ENCODE data around the gene GRHPR.

GRHPR gene

DNA sequence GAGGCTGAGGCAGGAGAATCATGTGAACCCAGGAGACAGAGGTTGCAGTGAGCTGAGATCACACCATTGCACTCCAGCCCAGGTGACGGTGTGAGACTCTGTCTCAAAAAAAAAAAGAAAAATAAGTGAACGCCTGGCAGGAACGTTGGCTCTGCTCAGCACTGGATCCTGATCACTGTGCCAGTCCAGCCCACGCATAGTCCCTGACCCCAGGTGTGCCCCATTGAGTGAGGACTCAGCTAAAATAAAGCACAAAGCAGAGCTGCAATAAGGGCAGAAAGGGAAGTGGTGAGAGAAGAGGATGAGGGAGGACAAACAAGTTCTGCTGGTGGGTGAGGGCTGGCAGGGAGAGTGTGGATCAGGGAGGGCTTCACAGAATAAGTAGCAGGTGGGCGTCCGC lies 4.3 kb downstream of the GRHPR start:
- TF ChIP-seq POLR2AphosphoS5 (IDR thresholded peaks at IDR 0.05; ENCODE audit: low read depth, low read length) (no peak), SPI1 (IDR thresholded peaks at IDR 0.05; ENCODE audit: low read depth, low read length) (no peak), TAF1 (IDR thresholded peaks at IDR 0.05; ENCODE audit: low read depth, low read length) (no peak), POLR2A (IDR thresholded peaks at IDR 0.05; ENCODE audit: low read depth, low read length) (no peak)
- FAIRE-seq = no peak
- DNase-seq (ENCODE audit: insufficient read length, low spot score) = no peak

- DNase-seq (ENCODE audit: insufficient read length, low spot score) (no peak), FAIRE-seq (no peak)
- TF ChIP-seq POLR2AphosphoS5 (IDR thresholded peaks at IDR 0.05; ENCODE audit: low read depth, low read length) (no peak), POU2F2 (IDR thresholded peaks at IDR 0.05; ENCODE audit: low read depth, low read length) (no peak), PAX5 (IDR thresholded peaks at IDR 0.05; ENCODE audit: insufficient read depth, low read length, severe bottlenecking) (no peak), TAF1 (IDR thresholded peaks at IDR 0.05; ENCODE audit: low read depth, low read length) (no peak), SPI1 (IDR thresholded peaks at IDR 0.05; ENCODE audit: low read depth, low read length) (no peak), POLR2A (IDR thresholded peaks at IDR 0.05; ENCODE audit: low read depth, low read length) (no peak)
Measured at GRCh38 chr9:37428345-37428744, 5.8 kb downstream of the GRHPR start.

DNA sequence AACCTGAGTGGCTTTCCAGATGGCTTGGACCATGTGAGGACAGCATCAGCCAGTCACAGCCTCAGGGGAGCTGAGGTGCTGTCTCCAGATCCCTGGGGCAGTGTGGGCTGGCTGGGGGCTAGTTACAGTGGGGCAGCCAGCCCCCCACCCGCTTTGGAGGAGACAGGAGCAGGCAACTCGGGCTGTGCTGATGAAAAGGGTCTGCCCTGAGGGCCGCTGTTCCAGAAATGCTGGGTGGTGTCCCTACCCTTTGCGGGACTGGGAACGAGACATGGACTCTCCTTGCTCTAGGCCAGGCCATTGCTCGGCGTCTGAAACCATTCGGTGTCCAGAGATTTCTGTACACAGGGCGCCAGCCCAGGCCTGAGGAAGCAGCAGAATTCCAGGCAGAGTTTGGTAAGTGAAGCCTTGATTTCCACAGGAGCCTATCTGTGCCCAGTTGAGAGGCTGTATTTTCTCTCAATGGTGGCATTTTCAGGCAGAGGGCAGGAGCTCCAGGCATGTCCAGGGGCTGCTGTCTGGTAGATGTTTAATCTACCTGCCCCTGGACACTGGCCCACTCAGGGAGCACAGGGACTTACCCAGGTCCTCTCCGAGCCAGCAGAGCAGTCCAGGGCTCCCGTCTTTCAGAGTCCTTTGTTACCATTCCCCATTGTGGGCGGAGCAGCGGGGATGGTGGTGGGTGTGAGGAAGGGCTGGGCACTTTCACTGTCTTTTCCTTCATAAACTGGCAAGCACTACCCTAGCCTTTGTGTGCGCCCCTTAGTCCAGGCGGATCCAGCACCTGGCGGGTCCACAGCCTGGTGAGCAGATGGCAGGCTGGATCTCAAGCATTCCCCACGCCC lies 7.2 kb downstream of the GRHPR start:
- no peak for TF ChIP-seq PAX5 (IDR thresholded peaks at IDR 0.05; ENCODE audit: insufficient read depth, low read length, severe bottlenecking)
- FAIRE-seq (no peak), DNase-seq (ENCODE audit: insufficient read length, low spot score) (no peak)

DNA sequence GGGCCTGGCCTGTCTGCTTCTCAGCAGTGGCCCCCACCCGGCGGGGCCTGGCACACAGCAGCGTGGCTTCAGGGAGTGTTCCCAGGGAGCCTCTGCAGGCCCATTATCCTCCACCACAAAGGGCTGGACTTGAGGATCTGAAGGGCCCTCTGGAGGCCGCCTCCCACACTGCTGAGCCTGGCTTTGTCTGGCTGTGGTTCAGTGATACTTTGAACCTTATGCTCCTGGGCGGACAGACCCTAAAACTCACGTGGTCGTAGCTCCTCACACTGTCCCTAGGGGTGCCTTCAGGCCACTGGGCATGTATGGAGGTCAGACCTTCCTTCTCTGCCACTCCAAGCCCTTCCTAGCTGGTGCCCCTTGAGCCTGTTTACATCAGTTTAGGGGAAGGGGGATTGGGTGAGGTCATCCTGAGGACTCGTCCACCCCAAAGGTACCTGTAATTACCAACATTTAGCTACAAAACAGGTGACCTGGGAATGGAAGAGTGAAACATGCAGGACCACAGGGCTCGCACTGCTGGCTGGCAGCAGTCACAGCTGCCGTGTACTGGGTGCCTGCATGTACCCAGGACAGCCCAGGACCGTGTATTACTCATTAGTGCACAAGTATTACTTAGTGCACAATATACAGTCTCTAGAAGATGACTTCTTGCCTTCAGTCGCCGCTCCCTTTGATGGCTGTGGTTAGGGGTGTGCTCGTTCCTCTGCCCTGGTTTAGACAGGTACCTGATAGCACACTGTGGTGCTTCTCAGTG lies 8.5 kb downstream of the GRHPR start:
- no peak for DNase-seq (ENCODE audit: insufficient read length, low spot score)
- TF ChIP-seq POLR2A (IDR thresholded peaks at IDR 0.05; ENCODE audit: low read depth, low read length) (no peak; the same call in 1 of the 2 replicates), POU2F2 (IDR thresholded peaks at IDR 0.05; ENCODE audit: low read depth, low read length) (no peak), POLR2AphosphoS5 (IDR thresholded peaks at IDR 0.05; ENCODE audit: low read depth, low read length) (no peak; the same call in none of the 2 replicates), SPI1 (IDR thresholded peaks at IDR 0.05; ENCODE audit: low read depth, low read length) (no peak), PAX5 (IDR thresholded peaks at IDR 0.05; ENCODE audit: insufficient read depth, low read length, severe bottlenecking) (no peak)
- no peak for FAIRE-seq

DNA sequence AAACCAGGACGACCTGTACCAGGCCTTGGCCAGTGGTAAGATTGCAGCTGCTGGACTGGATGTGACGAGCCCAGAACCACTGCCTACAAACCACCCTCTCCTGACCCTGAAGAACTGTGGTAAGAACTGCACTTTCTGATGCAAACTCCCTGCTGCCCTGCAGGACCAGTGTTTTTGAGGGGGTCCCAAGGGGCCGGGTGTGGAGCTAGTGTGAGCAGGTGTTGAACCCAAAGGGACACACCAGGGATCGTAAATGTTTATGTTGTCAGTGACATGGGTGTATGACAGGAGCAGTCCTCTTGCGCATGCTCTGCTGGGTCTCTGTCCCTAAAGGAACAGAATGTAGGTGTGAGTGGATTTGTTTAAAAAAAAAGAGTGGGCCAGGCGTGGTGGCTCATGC lies 9.5 kb downstream of the GRHPR start:
- no peak for TF ChIP-seq POU2F2 (IDR thresholded peaks at IDR 0.05; ENCODE audit: low read depth, low read length)
- TF ChIP-seq PAX5 (IDR thresholded peaks at IDR 0.05; ENCODE audit: insufficient read depth, low read length, severe bottlenecking) = no peak
- no peak for TF ChIP-seq TAF1 (IDR thresholded peaks at IDR 0.05; ENCODE audit: low read depth, low read length)
- no peak; the same call in 1 of the 2 replicates for TF ChIP-seq POLR2AphosphoS5 (IDR thresholded peaks at IDR 0.05; ENCODE audit: low read depth, low read length)
- no peak for TF ChIP-seq POLR2A (IDR thresholded peaks at IDR 0.05; ENCODE audit: low read depth, low read length)
- no peak for TF ChIP-seq SPI1 (IDR thresholded peaks at IDR 0.05; ENCODE audit: low read depth, low read length)
- FAIRE-seq (no peak), DNase-seq (ENCODE audit: insufficient read length, low spot score) (no peak)

DNA sequence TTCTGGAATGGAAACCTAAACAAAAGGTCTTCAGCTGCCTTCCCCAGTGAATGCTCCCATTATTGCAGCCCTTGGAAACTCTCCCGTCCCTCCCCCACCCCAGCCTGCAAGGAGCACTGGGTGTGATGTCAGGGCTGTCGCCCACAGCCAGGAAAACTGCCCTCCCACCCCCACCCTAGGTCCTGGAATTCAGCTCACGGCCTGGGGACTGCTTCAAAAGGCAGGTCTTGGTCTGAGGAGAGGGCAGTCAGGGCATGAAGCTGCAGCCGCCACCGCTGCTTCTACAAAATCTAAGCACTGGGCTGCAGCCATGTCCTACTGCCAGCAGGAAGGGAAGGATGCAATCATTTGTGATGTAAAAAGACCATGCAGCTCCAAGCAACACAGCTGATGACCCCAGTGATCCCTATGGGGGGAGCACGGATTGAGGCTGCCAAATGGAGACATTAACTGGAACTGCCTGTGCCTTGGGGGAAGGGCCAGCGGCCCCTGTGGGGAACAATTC lies 11.4 kb downstream of the GRHPR start:
- no peak for DNase-seq (ENCODE audit: insufficient read length, low spot score)
- no peak for FAIRE-seq
- TF ChIP-seq SPI1 (IDR thresholded peaks at IDR 0.05; ENCODE audit: low read depth, low read length) = no peak
- TF ChIP-seq POLR2AphosphoS5 (IDR thresholded peaks at IDR 0.05; ENCODE audit: low read depth, low read length) = no peak
- TF ChIP-seq TAF1 (IDR thresholded peaks at IDR 0.05; ENCODE audit: low read depth, low read length) = no peak
- TF ChIP-seq POLR2A (IDR thresholded peaks at IDR 0.05; ENCODE audit: low read depth, low read length) = no peak
- TF ChIP-seq POU2F2 (IDR thresholded peaks at IDR 0.05; ENCODE audit: low read depth, low read length) = no peak
- TF ChIP-seq PAX5 (IDR thresholded peaks at IDR 0.05; ENCODE audit: insufficient read depth, low read length, severe bottlenecking) = no peak

GRCh38 chr9:37436540-37436939 lies 14.0 kb downstream of the GRHPR start:
- DNase-seq (ENCODE audit: insufficient read length, low spot score) (no peak), FAIRE-seq (no peak)
- no peak for TF ChIP-seq POLR2AphosphoS5 (IDR thresholded peaks at IDR 0.05; ENCODE audit: low read depth, low read length)
- TF ChIP-seq POU2F2 (IDR thresholded peaks at IDR 0.05; ENCODE audit: low read depth, low read length) = no peak
- no peak for TF ChIP-seq POLR2A (IDR thresholded peaks at IDR 0.05; ENCODE audit: low read depth, low read length)
- TF ChIP-seq TAF1 (IDR thresholded peaks at IDR 0.05; ENCODE audit: low read depth, low read length) = no peak
- no peak for TF ChIP-seq PAX5 (IDR thresholded peaks at IDR 0.05; ENCODE audit: insufficient read depth, low read length, severe bottlenecking)
- no peak for TF ChIP-seq SPI1 (IDR thresholded peaks at IDR 0.05; ENCODE audit: low read depth, low read length)

DNA sequence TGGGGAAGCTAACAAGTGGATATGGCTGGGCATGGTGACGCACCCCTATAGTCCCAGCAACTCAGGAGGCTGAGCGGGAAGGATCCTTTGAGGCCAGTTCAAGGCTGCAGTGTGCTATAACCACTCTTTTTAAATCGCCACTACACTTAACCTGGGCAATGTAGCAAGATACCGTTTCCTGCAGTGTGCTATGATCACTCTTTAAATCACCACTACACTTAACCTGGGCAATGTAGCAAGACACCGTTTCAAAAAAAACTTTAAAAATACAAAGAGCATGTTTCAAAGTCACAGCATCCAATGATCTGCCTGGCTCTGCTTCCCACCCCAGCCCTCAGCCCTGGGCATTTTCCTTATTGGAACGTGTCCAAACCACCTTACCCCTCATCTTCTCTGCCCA lies 14.5 kb downstream of the GRHPR start:
- DNase-seq (ENCODE audit: insufficient read length, low spot score) (no peak), FAIRE-seq (no peak)
- TF ChIP-seq POLR2A (IDR thresholded peaks at IDR 0.05; ENCODE audit: low read depth, low read length) (no peak), PAX5 (IDR thresholded peaks at IDR 0.05; ENCODE audit: insufficient read depth, low read length, severe bottlenecking) (no peak), POU2F2 (IDR thresholded peaks at IDR 0.05; ENCODE audit: low read depth, low read length) (no peak), SPI1 (IDR thresholded peaks at IDR 0.05; ENCODE audit: low read depth, low read length) (no peak)

DNA sequence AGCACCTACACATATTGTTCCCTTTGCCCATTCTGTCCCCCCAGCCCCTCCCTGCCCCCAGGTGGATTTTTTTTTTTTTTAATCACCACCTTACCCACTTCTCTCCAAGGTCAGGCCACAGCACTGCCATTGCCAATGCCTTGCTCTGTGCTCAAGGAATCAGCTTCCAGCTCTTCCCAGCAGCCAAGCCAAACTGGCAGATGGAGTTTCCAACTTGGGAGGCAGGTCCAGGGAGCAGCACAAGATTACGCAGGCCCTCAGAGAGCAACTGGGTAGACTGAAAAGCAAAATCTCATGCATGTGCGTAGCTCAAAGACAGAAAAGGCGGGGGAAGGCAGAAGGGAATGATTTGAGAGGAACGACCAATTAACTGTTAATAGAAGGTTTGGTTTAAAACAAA lies 15.1 kb downstream of the GRHPR start:
- no peak for TF ChIP-seq POLR2A (IDR thresholded peaks at IDR 0.05; ENCODE audit: low read depth, low read length)
- TF ChIP-seq POLR2AphosphoS5 (IDR thresholded peaks at IDR 0.05; ENCODE audit: low read depth, low read length) = no peak
- no peak for TF ChIP-seq POU2F2 (IDR thresholded peaks at IDR 0.05; ENCODE audit: low read depth, low read length)
- TF ChIP-seq SPI1 (IDR thresholded peaks at IDR 0.05; ENCODE audit: low read depth, low read length) = no peak
- no peak for TF ChIP-seq PAX5 (IDR thresholded peaks at IDR 0.05; ENCODE audit: insufficient read depth, low read length, severe bottlenecking)
- no peak for TF ChIP-seq TAF1 (IDR thresholded peaks at IDR 0.05; ENCODE audit: low read depth, low read length)
- DNase-seq (ENCODE audit: insufficient read length, low spot score) (no peak), FAIRE-seq (no peak)

Data from GM12891 (cell line).